ENCODE measurements around the gene ACTR6.

DNA sequence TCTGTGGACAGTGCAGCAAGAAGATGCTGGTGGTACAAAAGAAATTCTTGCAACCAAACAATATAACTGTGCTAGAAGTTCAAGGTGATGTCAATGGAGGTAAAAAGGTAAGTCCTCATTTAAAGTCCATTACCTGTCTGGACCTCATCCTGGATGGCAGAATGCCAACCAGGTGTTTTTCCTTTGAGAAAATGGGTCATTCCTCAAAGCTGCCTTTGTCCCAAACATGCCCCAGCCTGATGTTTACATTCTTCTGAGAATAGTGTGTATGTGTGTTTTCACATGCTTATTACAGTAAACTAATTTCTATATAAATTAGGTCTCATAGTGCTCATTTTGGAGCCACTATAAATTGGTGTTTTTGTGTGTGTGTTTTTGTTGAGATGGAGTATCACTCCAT, 24.9 kb downstream of the ACTR6 start:
- TF ChIP-seq CTCF (optimal IDR thresholded peaks at IDR 0.05 in 1 of 3, IDR thresholded peaks at IDR 0.05 in 1 of 3, conservative IDR thresholded peaks at IDR 0.05 in 1 of 3; ENCODE audit: extremely low read depth in 1 of 3, insufficient read depth in 2 of 3, low read length in 3 of 3): no peak
- no peak for TF ChIP-seq EZH2 (IDR thresholded peaks at IDR 0.05; ENCODE audit: low read length)
